22Rv1 (cell line): ENCODE measurements around the gene SRD5A3.

ENCODE experiments used
- ZFX ChIP-seq: fragments of 450-650 bp; IDR thresholded peaks from 2 replicates; pipeline ENCODE4 v1.6.1; 2017; ENCODE audit warnings: antibody characterized with exemption, borderline replicate concordance
- TF ChIP-seq, protein P1 (sequence below): fragments of 450-650 bp; IDR thresholded peaks from 2 replicates; pipeline ENCODE4 v1.5.1; 2017; ENCODE audit warnings: mild to moderate bottlenecking

DNA sequence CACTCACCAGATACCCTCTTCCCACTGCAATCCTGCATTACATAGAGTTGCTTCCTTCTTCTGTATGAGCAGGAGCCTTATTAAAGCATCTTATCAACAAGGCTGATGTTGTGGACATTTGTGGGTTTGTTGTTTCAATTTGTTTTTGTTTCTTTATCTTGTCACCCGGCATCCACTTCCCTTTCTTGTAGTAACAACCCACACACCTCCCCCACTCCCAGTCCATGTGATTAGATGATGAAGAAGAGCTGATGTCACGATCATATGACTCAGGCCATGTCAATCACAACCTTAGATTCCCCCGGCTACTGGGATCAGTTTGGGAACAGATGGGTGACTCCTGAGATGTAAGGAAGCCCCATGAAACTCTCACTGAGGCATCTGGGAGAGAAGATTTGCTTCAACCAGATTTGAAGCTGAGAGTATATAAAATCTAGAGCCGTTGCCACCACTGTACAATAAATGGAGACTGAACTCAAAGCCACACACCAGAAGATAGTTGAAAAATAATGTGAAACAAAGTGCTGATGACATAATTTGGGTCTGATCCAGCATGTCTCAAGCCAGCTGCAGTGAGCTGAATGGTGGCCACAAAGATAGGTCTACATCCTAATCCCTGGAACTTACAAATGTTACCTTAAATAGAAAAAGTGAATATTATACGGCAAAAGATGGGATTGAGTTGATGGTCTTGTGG, 34.1 kb upstream of the SRD5A3 start:
- TF ChIP-seq, protein P1, sequence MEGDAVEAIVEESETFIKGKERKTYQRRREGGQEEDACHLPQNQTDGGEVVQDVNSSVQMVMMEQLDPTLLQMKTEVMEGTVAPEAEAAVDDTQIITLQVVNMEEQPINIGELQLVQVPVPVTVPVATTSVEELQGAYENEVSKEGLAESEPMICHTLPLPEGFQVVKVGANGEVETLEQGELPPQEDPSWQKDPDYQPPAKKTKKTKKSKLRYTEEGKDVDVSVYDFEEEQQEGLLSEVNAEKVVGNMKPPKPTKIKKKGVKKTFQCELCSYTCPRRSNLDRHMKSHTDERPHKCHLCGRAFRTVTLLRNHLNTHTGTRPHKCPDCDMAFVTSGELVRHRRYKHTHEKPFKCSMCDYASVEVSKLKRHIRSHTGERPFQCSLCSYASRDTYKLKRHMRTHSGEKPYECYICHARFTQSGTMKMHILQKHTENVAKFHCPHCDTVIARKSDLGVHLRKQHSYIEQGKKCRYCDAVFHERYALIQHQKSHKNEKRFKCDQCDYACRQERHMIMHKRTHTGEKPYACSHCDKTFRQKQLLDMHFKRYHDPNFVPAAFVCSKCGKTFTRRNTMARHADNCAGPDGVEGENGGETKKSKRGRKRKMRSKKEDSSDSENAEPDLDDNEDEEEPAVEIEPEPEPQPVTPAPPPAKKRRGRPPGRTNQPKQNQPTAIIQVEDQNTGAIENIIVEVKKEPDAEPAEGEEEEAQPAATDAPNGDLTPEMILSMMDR, result no peak
- TF ChIP-seq ZFX, result no peak
